NCI-H1417 treated with DMSO at 0.1 percent for 48 hours (cell line): ENCODE results near the gene UTP18.
A peak's percentile ranks its signal among the peaks of the same experiment; 100 is the strongest.
"Not testable (repeated sequence)": the region's sequence is repeated elsewhere in the genome, so short reads cannot be mapped to it uniquely, and the experiment has no call there.

Experiments
- DNase-seq: peaks from one replicate; lab custom pipeline; 2025; lab: John Stamatoyannopoulos, UW

The UTP18 gene

DNA sequence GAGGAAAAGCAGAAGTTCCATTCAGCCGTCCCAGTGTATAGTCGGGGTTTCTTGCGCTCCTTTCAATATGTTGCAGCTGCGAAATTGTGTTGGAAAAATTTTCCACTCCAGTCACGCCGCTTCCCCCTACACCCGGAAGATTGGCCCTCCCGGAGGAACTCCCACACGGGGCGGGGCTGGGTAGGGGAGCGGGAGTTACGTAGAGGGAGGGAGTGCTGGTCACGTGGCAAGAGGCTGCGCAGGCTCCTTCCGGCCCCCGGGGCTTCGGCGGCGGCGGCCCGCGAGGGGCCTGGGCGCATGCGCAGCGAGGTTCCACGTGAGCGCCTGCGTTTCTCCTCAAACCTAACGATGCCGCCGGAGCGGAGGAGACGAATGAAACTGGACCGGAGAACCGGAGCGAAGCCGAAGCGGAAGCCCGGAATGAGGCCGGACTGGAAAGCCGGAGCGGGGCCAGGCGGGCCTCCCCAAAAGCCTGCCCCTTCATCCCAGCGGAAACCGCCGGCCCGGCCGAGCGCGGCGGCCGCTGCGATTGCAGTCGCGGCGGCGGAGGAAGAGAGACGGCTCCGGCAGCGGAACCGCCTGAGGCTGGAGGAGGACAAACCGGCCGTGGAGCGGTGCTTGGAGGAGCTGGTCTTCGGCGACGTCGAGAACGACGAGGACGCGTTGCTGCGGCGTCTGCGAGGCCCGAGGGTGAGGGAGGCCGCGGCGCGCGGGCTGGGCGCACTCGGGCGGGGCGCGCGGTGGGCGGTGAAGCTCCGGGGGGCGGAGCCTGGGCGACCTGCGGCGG lies at the start of gene UTP18:
Gene UTP18, plus strand, starts transcription at position 310 of the 787 bp plus-strand sequence. Its CDS starts 39 bp downstream, at position 349.
- DNase-seq: peak; percentile 90

DNA sequence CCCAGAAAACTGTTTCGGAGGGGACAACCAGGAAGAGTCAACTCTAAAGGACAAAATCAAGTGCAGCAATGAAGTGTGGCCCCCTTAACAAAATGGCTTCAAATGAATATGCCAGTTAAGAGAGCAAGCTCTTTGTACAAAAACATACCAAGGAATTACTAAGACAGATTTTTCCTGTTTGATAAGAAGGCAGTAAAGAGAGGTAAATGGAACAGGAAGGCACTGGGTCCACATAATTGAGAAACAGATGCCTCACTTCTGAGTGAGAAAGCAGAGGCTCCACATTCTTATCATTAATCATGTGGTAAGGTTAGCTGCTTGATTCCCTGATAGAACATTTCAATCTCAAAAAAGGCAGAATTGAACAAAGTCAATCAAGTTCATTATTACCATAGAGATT lies 45.4 kb upstream of the UTP18 start:
- no peak for DNase-seq

GRCh38 chr17:51217946-51218345 lies 42.4 kb upstream of the UTP18 start:
- DNase-seq: no peak

DNA sequence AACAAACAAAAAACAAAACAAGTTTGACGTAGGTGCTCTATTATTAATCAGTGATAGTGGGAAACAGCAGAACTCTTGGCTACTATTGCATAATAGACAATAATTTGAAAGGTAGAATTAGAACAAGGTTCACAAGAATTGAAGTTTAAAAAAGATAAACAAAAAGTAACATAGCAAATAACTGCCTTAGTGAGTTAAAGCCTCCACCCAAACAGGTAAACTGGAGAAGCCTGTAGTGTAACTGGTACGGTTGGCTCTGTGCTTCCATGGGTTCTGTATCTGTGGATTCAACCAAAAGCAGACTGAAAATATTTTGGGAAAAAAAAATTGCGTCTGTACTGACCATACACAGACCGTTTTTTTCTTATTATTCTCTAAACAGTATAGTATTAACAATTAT lies 39.0 kb upstream of the UTP18 start:
- DNase-seq: no peak

GRCh38 chr17:51224402-51225262 lies 35.7 kb upstream of the UTP18 start:
- no peak for DNase-seq

- not testable (repeated sequence) for DNase-seq
These were observed 34.8 kb upstream of the UTP18 start for GRCh38 chr17:51225523-51225922.

- DNase-seq: no peak
These were observed 32.2 kb upstream of the UTP18 start for GRCh38 chr17:51228161-51228560.

GRCh38 chr17:51229889-51230288 lies 30.5 kb upstream of the UTP18 start:
- no peak for DNase-seq

GRCh38 chr17:51230306-51230705 lies 30.0 kb upstream of the UTP18 start:
- no peak for DNase-seq

DNA sequence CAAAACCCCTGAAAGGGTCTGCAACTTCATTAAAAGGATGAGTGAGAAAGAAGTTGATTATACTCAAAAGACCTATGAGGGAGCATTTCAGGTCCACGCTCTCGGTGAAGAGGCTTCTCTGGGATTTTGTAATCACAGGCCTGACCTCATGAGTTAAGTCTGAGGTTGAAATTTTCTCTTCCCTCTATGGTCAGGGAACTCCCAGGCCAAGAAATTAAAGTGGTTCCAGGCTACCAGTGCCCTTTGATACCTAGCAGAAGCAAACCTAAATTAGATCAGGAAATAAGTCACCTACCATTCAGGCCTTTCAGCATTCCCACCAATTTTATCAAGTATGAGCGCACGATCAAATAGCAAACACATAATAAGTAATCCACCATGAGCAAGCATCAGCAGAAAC lies 28.3 kb upstream of the UTP18 start:
- no peak for DNase-seq

- DNase-seq: no peak
These were observed 26.2 kb upstream of the UTP18 start for GRCh38 chr17:51234162-51234561.

DNA sequence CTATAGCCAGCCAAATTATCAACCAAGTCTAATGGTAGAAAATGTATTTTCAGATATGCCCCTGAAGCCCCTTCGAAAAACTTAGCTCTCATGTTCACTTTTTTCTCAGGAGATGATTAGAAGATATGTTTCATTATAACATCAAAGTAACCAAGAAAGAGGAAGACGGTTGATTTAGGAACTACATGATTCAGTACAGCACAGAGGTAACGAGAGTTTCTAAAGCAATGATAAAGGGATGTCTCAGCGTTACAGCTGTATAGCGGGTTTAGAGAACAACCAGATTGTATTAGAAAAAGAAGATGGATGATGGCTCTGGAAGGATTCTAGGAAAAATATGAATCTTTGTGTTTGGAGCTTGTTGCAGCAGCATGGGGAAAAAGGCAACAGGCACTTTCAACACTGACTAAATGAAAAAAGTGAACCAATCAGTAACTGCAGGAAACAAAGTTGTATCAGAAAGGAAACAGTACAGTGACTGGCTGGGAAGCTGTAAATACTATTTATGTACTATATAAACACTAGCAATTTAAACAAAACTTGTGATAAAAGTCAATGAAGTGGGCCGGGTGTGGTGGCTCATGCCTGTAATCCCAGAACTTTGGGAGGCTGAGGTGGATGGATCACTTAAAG lies 22.0 kb upstream of the UTP18 start:
- no peak for DNase-seq

GRCh38 chr17:51240275-51240674 lies 20.1 kb upstream of the UTP18 start:
- no peak for DNase-seq

GRCh38 chr17:51244041-51244440 lies 16.3 kb upstream of the UTP18 start:
- DNase-seq: no peak

DNA sequence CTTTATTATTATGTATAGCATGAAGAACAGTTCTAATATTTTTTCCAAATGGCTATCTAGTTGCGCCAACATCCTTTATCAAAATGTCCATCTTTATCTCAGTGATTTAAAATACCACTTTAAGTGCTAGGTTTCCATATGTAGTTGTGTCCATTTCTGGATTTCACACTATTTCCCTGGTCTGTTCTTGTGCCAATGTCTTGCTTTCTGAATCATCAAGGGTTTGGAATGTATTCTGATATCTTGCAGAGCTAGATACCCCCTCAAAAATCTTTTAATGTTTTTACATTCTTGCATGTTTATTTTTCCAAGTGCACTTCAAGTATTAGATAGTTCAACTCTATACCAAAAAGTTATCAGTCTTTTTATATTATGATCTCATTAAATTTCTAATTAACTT lies 14.8 kb upstream of the UTP18 start:
- DNase-seq: no peak

GRCh38 chr17:51250314-51250840 lies 10.0 kb upstream of the UTP18 start:
- no peak for DNase-seq

GRCh38 chr17:51251010-51251409 lies 9.3 kb upstream of the UTP18 start:
- no peak for DNase-seq

DNA sequence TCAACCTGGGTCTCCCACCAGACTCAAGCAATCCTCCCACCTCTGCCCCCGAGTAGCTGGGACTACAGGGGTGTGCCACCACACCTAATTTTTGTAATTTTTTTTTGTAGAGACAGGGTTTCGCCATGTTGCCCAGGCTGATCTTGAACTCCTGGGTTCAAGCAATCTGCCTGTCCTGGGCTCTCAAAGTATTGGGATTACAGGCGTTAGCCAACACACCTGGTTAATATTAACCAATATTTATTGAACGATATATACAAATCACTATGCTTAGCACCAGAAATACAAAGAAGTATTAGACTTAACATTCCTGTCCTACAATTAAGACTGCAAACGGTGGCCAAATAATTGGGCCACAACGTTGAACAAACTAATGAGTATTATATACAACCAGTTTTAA lies 4.7 kb upstream of the UTP18 start:
- DNase-seq: no peak

DNA sequence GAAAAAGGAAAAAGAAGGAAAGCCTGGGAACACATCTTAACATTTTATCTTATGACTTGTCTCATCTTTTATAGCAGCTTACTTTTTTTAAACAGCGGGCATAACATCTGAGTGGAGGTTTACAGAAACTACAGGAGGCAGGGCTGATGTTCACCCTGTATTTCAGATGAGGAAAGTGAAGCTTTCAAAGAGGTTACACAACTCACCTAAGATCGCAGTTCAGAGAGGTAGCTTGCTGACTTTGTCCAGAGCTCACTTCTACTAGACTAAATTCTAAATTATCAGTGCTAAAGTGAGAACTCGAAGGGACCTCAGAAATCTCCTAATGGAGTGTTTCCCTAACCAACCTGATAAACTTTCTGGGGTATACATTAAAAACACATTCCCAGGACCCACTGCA lies 4.2 kb upstream of the UTP18 start:
- no peak for DNase-seq

DNA sequence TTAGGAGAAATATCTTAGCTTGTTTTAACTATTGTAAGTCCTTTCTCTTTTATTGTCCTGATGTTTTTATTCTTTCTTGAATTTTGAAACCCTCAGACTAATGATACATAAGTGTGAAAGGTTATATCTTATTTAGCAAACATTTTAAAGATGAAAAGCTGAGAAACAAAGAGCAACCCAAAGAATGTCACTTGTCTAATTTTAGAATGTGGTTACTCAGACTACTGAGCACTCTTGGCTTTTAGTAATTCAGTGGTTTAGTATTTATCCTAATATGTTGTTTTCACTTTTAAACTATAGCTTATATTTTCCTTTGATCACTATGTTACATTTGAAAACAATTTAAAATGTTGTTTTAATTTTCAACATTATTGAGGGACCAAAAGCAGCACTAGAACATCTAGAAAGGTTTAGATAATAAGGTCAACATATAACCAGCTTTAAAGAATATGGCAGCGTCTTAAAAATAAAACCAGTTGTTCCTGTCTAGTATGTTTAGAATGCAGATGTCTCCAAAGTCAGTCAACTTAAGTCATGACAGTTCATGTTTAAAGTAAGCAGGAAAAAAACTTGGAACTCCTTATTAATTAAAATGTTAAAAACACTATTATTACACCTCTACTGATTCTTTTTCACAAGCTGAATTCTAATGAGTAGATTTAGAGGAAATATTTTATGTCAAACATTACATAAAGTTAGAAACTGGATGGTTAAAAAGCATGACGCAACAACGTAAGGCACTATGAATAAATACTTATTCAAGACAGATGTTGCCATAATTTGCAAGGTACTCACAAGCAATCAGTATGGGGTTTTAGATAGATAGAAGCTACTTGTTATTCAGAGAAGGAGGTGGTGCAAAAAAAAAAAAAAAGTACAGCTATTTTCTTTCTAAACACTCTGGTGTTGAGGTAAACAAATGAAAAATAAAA lies 2.9 kb upstream of the UTP18 start:
- DNase-seq: no peak
